Peyer's patch (tissue), 4 donors: ENCODE results near the gene TMEM45B. TPM values are rescaled to one million over a fixed set of nuclear protein-coding genes. Genes with fewer than 3 reads are reported as not detected.

Source experiments
- DNase-seq, 3 donors: peaks; one replicate each; pipeline ENCODE4 v3.0.0-alpha.2; 2017 to 2019
- H3K27ac ChIP-seq, 4 donors: fragments of 200-600 bp; sonication (generic); one replicate each; pipeline ENCODE4 v1.5.1; 2016 to 2019
- H3K27me3 ChIP-seq, 2 donors: fragments of 200-600 bp; sonication (generic); one replicate each; pipeline ENCODE4 v1.5.1; 2019
- H3K36me3 ChIP-seq, 3 donors: fragments of 200-600 bp; sonication (generic); one replicate each; pipeline ENCODE4 v1.5.1; 2016 to 2019
- H3K4me1 ChIP-seq, 4 donors: fragments of 200-600 bp; sonication (generic); one replicate each; pipeline ENCODE4 v1.5.1; 2016 to 2019
- H3K4me3 ChIP-seq, 4 donors: fragments of 200-600 bp; sonication (generic); 1 replicate in 3 of 4; 2 replicates in 1 of 4; pipeline ENCODE4 v1.5.1; 2016 to 2019; ENCODE audit warnings: mild to moderate bottlenecking in 1 of 4
- H3K9me3 ChIP-seq, 4 donors: fragments of 200-600 bp; sonication (generic); one replicate each; pipeline ENCODE4 v1.5.1; 2016 to 2019; ENCODE audit warnings: mild to moderate bottlenecking in 1 of 4
- CTCF ChIP-seq, 6 experiments: fragments of 450-650 bp in 4 of 6; fragments of 200-600 bp in 2 of 6; sonication (generic) in 1 of 6; IDR thresholded peaks; one replicate each; pipeline ENCODE4 v1.5.1; 2017 to 2019; ENCODE audit warnings: antibody characterized with exemption in 6 of 6, mild to moderate bottlenecking in 3 of 6, moderate library complexity in 1 of 6
- POLR2A ChIP-seq, 2 donors: fragments of 450-650 bp; IDR thresholded peaks; one replicate each; pipeline ENCODE4 v1.5.1; 2017; ENCODE audit warnings: antibody characterized with exemption in 2 of 2, mild to moderate bottlenecking in 2 of 2, moderate library complexity in 2 of 2
- total RNA-seq, 4 donors: library from RNA; depleted of rRNA; stranded (reverse); fragments of >200 nt; gene quantifications; one replicate each; pipeline ENCODE4 v1.1.0, GENCODE V29; 2016

TMEM45B gene
- 100 to 1,000 TPM in 3 of 4 donors, 1 to 10 TPM in 1; 1.7 to 318 (median 244) TPM for total RNA-seq

- Histone ChIP-seq H3K27me3 (no peaks in the 10 kb centered on the region), H3K4me3 (peak within 1 kb of the TSS; percentile 22 to 85 (median 56)), H3K36me3 (peaks cover 0 to 7% (median 0%) of the 10 kb centered on the region in 3 donors), H3K27ac (peak within 1 kb of the TSS in 3 of 4 donors; percentile 92 to 98 (median 93)), H3K9me3 (no peaks in the 10 kb centered on the region), H3K4me1 (no peaks in the 10 kb centered on the region)
- TF ChIP-seq CTCF (IDR thresholded peaks at IDR 0.05) (no peak), POLR2A (IDR thresholded peaks at IDR 0.05) (peak; percentile 81 to 91)
- peak in 2 of 3 donors; percentile 80 to 93 for DNase-seq
These were observed at the start of gene TMEM45B for GRCh38 chr11:129815596-129816461. Gene TMEM45B (plus strand): TSS chr11:129815848. CDS start chr11:129852483, 36,635 bp downstream.

GRCh38 chr11:129766898-129767604 is 48.6 kb upstream of the TMEM45B start:
- Histone ChIP-seq H3K9me3 (no peaks in the 10 kb centered on the region), H3K27ac (no peak overlapping the region), H3K27me3 (no peaks in the 10 kb centered on the region), H3K4me3 (no peak overlapping the region), H3K36me3 (no peaks in the 10 kb centered on the region), H3K4me1 (no peaks in the 10 kb centered on the region)
- peak in 2 of 3 donors; percentile 56 to 62 for DNase-seq
- TF ChIP-seq POLR2A (IDR thresholded peaks at IDR 0.05) (no peak), CTCF (IDR thresholded peaks at IDR 0.05) (peak in 4 of 6 experiments; percentile 15 to 57 (median 48))

GRCh38 chr11:129767827-129768226 is 47.8 kb upstream of the TMEM45B start:
- Histone ChIP-seq H3K4me1 (no peaks in the 10 kb centered on the region), H3K27ac (no peak overlapping the region), H3K27me3 (no peaks in the 10 kb centered on the region), H3K9me3 (no peaks in the 10 kb centered on the region), H3K36me3 (no peaks in the 10 kb centered on the region), H3K4me3 (no peak overlapping the region)
- no peak for DNase-seq
- TF ChIP-seq CTCF (IDR thresholded peaks at IDR 0.05) (no peak), POLR2A (IDR thresholded peaks at IDR 0.05) (no peak)

GRCh38 chr11:129768356-129768755 is 47.3 kb upstream of the TMEM45B start:
- no peaks in the 10 kb centered on the region for H3K36me3 ChIP-seq
- TF ChIP-seq CTCF (IDR thresholded peaks at IDR 0.05) (no peak), POLR2A (IDR thresholded peaks at IDR 0.05) (no peak)
- H3K4me3 ChIP-seq: no peak overlapping the region
- no peaks in the 10 kb centered on the region for H3K27me3 ChIP-seq
- no peak for DNase-seq
- H3K9me3 ChIP-seq: no peaks in the 10 kb centered on the region
- H3K27ac ChIP-seq: no peak overlapping the region
- no peaks in the 10 kb centered on the region for H3K4me1 ChIP-seq

- H3K4me3 ChIP-seq: no peak overlapping the region
- H3K9me3 ChIP-seq: no peaks in the 10 kb centered on the region
- H3K36me3 ChIP-seq: no peaks in the 10 kb centered on the region
- no peak for DNase-seq
- H3K27ac ChIP-seq: no peak overlapping the region
- no peaks in the 10 kb centered on the region for H3K27me3 ChIP-seq
- TF ChIP-seq CTCF (IDR thresholded peaks at IDR 0.05): no peak
- H3K4me1 ChIP-seq: no peaks in the 10 kb centered on the region
These were observed 46.6 kb upstream of the TMEM45B start for GRCh38 chr11:129769059-129769458.
